Measurements from ENCODE around the gene ATP5MC2.
"Not testable (repeated sequence)": the region's sequence is repeated elsewhere in the genome, so short reads cannot be mapped to it uniquely, and the experiment has no call there.

DNA sequence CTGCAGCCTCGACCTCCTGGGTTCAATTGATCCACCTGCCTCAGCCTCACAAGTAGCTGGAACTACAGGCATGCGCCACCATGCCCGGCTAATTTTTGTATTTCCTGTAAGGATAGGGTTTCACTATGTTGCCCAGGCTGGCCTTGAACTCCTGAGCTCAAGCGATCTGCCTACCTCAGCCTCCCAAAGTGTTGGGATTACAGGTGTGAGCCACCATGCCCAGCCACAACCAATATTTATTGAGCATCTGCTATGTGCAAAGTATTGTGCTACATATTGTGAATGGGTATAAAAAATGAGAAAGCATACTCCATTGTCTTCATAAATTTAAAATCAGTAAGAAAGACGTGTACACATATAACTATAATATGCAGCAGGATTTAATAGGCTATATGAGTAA, 4.2 kb upstream of the ATP5MC2 start:
- not testable (repeated sequence) for TF ChIP-seq CTCF (IDR thresholded peaks at IDR 0.05 in 2 of 3, conservative IDR thresholded peaks at IDR 0.05 in 1 of 3; ENCODE audit: borderline replicate concordance in 1 of 3, insufficient read depth in 1 of 3, low read depth in 2 of 3, low read length in 2 of 3); POLR2A (IDR thresholded peaks at IDR 0.05; ENCODE audit: borderline replicate concordance, extremely low read depth, insufficient read depth, insufficient read length); ELF1 (IDR thresholded peaks at IDR 0.05; ENCODE audit: borderline replicate concordance, low read depth); EZH2 (IDR thresholded peaks at IDR 0.05)

Measured in HCT116 (cell line).